ENCODE data around the gene USP36.

DNA sequence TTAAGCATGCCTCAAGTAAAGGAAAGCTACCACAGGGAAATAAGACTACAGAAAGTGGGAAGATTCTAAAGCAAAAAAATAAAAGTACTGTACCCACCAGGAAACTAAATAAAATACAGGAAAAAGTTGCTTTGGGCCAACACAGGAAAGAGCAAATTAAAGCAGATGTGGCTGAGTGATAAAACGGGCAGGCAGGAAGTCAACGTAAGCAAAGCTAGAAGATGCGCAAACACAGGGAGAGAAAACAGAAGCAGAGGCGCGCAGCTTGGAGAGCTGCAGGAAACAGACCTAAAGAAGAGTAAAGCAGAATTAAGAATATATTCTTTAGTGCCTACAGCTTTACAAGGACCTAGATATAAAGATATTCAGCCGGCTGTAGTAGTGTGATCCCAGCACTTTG lies 21.7 kb downstream of the USP36 start:
- TF ChIP-seq, protein P1, sequence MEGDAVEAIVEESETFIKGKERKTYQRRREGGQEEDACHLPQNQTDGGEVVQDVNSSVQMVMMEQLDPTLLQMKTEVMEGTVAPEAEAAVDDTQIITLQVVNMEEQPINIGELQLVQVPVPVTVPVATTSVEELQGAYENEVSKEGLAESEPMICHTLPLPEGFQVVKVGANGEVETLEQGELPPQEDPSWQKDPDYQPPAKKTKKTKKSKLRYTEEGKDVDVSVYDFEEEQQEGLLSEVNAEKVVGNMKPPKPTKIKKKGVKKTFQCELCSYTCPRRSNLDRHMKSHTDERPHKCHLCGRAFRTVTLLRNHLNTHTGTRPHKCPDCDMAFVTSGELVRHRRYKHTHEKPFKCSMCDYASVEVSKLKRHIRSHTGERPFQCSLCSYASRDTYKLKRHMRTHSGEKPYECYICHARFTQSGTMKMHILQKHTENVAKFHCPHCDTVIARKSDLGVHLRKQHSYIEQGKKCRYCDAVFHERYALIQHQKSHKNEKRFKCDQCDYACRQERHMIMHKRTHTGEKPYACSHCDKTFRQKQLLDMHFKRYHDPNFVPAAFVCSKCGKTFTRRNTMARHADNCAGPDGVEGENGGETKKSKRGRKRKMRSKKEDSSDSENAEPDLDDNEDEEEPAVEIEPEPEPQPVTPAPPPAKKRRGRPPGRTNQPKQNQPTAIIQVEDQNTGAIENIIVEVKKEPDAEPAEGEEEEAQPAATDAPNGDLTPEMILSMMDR (IDR thresholded peaks at IDR 0.05; ENCODE audit: low read depth, low read length, poor library complexity, severe bottlenecking): no peak
- TF ChIP-seq EZH2phosphoT487 (IDR thresholded peaks at IDR 0.05; ENCODE audit: borderline replicate concordance, low read length): no peak
